HG03095 (cell line): ENCODE results near the gene RNF38.
A peak's percentile ranks its signal among the peaks of the same experiment; 100 is the strongest.
"Not testable (repeated sequence)": the region's sequence is repeated elsewhere in the genome, so short reads cannot be mapped to it uniquely, and the experiment has no call there.

ENCODE experiments used
- ATAC-seq: cut with Tn5 transposase; IDR thresholded peaks from one replicate; pipeline ENCODE4 v1.9.1; 2021; ENCODE audit warnings: moderate library complexity; ENCODE audit not compliant: unreplicated experiment

RNF38 gene

DNA sequence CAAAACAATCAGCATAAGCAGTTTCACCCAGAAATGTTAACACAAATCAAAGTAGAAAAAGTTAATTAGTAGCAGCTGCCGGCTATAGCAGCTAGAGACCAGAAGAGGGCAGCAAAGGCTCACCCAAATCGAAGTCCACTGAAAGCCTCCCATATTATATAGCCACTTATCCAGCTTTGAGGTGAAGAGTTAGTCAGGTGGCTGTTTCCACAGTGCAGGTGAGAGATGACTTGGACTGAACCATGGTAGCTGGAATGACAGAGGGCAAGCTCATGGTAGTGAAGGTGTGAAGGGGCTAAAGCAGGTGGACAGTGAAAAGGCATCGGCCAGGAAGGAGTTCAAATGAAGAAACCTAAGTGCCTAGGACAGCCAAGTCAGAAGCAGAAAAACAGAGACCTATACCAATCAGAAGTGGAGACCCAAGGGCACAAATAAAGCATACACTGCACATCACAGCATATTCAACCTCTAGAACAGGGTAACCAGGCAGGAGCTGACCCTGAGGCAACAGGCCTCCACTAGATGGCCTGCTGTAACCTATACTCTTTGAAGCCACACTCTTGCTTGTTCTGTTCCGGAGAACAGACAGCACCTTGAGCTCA is 7.2 kb upstream of the RNF38 start:
- ATAC-seq: no peak

DNA sequence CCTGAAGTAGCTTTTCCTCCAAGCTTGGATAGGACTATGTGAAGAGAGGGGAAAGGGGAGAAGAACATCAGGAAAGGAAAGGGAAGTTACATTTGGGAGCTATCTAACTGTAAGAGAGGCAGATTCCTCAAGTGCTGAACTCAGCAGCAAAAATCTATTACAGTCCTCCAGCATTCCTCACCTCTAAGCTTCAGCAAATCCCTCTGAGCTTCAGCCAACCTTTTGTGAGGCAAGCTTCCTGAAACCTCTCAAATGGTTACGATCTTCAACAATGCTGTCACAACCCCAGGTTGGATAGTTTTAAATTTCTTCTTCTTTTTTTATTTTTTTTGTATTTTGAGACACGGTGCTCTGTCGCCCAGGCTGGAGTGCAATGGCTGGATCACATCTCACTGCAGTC is 2.5 kb upstream of the RNF38 start:
- no peak for ATAC-seq

DNA sequence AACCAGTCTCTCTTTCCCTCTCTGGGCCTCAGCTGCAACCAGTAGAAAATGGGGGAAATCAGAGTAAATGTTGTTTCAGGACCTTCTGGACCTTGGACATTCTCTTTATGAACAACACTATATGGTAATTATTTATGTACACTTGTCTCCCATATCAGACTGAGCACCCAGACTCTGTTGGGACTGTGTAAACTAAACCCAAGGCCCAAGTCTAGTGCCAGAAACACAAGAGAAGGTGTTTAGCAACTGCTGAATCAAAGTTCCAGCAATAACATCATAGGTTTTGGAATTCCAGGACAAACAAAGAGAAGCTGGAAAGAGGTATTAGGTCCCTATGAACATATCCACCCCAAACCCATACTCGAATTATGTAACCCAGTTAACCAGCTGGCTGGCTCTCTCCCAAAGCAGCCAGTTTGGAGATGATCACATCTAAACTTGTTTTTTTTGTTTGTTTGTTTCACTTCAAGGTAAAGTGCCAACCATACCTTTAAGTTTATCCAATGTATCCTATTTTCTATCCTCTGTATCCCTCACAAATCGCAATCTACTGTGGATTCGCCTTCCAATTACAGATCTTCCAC is 1.9 kb upstream of the RNF38 start:
- ATAC-seq: no peak

DNA sequence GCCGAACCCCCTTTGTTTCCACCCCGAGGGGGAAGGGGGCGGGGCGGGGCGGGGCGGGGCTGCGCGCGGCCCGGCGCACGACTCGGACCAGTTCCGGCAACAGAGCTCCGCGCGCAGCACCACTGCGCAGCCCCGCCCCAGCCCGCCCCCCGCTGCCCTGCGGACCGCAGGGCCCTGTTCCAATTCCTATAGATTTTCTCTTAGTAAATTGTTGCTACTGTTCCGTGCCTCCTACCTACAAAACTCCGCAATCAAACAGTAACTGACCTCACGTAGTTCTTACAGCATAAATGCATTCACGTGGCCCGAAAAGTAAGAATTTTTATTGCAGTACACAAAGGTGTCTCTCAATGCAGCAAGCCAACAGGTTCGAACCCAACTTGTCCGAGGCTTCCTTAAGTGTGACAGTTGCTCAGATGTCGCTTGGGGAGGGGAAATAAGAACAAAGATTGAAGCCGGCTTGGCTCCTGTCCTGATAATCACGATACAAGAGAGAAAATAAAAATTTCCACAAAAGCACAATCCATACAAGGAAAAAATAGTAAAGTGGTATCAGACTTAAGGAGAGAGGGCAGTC is 1.2 kb upstream of the RNF38 start:
- ATAC-seq: peak; percentile 49

DNA sequence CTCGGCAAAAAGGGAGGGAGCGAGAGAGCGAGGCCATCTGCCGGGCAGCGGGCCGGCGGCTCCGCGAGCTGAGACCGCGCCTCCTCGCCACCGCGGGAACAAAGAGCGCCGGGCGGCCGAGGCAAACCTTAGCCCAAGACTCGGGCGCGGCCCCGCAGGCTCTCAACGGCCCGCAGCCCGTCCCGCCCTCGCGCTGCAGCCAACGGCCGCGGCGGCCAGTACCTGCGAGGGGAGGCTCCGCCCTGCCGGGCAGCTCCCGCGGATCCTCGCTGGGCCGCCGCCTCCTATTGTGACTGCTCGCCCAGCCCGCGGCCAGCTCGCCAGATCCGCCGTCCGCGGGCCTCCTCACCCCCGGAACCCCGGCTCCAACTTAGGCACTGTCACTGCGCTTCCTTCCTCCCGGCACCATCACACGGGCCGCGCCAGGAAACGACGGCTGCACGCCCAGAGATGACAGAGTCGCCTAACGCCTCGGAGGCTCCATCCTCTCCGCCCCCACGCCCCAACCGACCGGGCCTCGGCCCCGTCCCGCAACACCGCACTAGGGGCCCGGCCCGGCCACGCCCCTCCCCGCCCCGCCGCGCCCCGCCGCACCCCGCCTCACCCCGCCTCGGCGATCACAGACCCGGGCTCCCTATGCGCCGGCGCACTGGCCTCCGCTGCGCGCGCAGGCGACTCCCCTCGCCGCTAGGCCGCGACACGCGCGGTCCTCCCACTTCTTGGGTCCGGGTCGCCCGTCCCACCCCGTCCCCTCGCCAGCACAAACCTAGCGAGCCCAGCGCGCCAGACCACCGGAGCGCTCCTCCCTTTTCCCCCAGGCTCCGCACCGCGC is 479 bp upstream of the RNF38 start:
- ATAC-seq: peak; percentile 54

DNA sequence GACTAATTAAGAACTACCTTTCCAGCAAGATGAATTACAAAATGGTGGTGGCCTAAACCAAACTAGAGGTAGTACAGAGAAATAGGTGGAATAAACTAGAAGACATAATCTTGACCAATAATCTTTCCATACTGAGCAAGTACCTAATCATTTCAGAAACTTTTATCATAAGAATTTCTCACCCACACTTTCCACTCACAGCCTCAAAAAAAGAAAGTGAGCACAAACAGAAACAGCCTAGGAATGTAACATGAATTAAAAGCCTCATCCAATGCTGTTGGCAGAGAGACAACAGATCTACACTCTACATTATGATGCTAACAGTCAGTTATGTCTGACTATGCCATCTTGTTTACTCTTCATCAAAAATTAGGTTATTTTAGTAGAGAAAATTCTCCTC is 1.3 kb downstream of the RNF38 start:
- ATAC-seq: no peak

DNA sequence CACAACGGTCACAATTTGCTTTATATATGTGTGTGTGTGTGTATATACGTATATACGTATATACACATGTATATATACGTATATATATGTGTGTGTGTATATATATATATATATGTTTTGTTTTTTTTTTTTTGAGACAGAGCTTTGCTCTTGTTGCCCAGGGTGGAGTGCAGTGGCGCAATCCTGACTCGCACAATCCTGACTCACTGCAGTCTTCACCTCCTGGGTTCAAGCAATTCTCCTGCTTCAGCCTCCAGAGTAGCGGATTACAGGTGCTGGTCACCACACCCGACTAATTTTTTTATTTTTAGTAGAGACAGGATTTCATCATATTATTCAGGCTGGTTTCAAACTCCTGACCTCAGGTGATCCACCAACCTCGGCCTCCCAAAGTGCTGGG is 3.1 kb downstream of the RNF38 start:
- no peak for ATAC-seq

DNA sequence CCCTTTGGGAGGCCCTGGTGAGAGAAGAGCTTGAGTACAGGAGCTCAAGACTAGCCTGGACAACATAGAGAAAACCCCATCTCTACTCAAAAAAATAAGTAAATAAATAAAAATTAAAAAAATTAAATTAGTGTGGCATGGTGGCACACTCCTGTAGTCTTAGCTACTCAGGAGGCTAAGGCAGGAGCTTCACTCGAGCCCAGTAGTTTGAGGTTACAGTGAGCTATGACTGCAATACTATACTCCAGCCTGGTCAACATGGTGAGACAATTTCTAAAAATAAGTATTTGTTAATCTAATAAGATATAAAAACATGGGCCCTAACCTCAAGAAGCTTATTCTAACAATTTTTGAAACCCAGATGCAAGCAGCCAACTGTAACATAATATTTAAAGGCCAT is 7.6 kb downstream of the RNF38 start:
- ATAC-seq: no peak

DNA sequence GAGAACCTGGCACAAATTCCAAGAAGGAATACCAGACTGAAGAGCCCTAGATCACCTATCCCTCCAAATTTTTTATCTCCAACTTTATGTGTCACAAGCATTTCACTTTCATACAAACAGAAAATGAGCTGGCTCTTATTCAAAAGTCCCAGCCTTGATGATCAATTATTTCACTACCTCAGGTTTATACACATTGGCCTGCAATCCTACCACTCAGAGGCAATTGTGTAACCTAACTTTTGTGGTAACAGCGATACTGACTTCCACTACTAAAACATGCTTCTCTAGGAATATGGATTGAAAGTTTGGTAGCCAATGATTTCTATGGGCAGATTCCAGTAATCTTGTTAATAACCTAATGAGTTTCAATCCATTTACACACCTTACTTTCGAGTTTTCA is 10.5 kb downstream of the RNF38 start:
- ATAC-seq: no peak

DNA sequence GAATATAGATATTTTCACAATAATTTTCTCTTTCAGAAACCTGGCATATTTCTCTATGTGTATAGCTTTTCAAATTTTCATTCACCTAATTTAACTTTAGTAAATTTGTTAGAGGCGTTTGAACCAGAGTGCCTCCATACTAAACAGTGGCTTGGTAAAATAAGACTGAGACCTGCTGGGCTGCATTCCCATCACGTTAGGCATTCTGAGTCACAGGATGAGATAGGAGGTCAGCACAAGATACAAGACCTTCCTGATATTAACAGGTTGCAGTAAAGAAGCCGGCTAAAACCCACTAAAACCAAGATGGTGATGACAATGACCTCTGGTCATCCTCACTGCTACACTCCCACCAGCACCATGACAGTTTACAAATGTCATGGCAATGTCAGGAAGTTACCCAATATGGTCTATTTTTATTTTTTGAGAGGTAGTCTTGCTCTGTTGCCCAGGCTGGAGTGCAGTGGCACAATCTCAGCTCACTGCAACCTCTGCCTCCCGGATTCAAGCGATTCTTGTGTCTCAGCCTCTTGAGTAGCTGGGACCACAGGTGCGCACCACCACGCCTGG is 13.6 kb downstream of the RNF38 start:
- ATAC-seq: not testable (repeated sequence)

DNA sequence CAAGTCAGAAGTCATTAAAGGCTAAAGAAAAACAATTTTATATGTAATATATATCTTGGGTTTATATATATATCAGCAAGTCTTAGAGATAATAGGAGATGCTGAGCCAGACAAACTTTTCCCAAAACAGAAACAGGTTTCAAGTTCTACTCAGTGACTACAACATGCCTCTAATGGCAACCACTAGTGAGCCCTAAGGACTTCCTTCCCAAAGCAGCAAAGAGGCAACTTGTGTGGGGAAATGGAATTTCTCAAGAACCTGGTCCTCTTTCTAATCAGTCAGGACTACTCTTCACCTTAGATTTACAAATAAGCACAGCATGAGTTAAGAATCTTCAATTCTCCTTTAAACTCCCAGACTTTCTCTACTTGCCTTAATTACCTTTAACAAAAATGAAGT is 17.6 kb downstream of the RNF38 start:
- ATAC-seq: no peak

DNA sequence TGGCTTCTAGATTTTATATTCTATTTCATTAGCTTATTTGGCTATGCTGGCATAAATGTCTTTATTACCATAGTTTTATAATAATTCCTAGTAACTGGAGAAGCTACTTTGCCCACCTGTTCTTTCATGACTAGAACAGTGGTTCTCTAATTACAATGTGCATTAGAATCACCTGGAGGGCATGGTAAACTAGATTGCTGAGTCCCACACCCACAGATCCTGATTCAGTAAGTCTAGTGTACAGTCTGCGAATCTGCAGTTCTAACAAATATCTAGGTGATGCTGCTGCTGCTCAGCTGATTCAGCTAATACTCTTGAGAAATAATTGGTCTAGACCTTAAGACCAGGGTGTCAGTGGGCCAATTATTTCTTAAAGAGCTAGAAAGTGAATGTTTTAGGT is 35.5 kb downstream of the RNF38 start:
- no peak for ATAC-seq

DNA sequence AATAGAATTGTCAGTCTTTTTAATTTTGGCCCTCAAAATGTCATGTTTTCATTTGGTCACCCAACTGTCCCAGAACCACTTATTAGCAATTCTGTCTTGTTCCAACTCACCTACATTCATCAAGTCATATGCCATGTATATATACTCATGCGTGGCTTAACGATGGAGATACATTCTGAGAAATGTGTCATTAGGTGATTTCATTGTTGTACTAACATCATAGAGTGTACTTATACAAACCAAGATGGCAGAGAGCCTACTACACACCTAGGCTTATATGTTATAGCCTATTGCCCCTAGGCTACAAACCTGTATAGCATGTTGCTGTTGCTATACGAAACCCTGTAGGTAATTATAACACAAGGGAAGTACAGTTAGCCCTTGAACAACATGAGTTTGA is 36.6 kb downstream of the RNF38 start:
- ATAC-seq: no peak

DNA sequence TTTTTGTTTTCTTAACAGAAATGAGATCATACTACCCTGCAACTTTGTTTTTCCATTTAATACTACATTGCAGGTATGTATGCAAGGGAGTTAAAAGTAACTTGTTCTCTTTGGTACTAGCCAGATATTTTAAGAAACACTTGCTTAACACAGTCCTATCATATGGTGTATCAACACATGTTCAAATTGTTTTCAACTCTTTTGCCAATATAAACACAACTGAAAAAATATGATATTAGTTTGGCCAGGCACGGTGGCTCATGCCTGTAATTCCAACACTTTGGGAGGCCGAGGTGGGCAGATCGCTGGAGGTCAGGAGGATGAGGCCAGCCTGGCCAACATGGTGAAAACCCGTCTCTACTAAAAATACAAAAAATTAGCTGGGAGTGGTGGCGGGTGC is 41.6 kb downstream of the RNF38 start:
- no peak for ATAC-seq

DNA sequence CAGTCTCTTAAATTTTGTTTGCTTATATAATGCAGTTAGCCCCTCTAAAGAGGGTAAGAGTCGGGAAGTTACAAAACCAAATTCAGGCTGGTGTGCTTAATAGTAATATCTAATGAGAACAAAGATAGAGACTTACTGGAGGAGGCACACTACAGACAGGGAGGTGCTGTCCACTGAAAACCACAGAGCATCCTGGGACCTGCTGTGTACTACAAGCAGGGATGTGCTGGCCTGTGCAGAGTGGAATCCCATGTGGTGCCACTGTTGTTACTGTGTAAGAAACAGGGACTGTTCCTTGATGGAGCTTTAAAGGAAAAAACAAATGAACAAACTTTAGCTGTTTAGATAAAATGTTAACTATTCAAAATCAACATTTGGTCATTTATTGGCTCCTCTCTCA is 42.4 kb downstream of the RNF38 start:
- ATAC-seq: no peak

DNA sequence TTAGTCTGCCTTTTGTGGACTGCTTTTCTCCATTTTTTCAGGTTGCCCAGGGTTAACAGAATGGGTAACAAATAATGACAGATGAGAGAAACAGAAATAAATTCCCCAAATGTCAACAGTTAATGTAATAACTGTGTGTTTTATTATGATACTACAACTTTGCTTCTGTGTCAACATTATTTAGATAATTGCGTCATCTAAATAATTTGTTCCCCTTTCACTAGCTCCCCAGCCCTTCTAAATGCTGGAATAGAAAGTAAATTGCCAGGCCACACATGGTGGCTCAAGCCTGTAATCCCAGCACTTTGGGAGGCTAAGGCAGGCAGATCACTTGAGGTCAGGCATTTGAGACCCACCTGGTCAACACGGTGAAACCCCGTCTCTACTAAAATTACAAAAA is 53.5 kb downstream of the RNF38 start:
- ATAC-seq: no peak

DNA sequence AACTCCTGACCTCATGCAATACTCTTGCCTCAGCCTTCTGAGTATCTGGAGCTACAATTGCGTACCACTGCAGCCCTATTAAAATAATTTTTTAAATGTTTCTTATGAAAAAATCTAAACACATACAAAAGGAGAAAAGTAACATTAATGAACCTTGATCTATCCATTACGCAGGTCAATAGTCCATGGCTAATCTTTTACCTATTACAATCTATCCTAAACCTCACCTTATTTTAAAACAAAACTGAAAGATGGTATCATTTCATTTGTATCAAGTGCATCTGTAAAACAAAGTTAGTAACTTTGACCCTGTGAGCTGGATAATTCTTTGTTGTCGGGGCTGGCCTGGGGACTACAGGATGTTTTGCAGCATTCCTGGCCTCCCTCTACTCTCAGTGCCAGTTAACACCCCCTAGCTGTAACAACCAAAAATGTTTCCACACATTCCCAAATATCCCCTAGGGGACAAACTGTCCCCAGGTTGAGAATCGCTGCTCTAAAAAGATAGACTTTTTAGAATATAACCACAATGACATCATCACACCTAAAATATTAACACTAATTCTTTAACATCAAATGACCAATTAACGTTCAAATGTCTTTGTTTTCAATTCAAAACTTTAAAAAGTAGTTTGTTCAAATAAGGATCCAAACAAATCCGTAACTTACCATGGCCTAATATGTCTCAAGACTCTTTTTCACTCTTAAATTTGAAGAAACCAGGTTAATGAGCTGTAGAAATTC is 54.8 kb downstream of the RNF38 start:
- ATAC-seq: no peak

DNA sequence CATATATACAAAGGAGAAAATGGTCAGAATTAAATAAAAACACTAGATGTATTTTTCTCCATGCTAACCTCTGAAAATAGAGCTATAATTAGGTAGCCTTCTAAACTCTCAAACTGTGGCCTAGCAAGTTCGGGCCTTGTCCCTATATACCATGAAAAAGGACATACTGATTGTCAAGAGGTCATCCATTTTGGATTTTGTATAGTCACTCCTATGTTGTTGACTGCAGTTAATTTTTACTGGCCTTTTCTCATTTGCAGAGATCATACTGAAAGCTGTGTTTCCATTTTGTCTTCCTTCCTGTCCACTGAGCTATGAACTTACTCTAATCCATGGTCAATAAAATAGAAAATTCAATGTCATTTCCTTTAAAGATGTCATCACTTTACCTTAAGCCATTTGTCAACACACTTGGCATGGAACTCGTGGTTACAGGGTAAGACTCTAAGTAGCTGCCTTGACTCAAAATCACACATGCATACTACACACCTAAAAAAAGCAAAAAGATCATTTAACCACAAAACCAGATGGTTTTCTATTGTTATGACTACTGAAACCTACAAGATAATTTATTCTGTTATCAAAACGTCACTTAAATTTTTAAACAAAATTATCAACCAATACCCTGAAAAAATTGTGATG is 58.0 kb downstream of the RNF38 start:
- ATAC-seq: no peak

DNA sequence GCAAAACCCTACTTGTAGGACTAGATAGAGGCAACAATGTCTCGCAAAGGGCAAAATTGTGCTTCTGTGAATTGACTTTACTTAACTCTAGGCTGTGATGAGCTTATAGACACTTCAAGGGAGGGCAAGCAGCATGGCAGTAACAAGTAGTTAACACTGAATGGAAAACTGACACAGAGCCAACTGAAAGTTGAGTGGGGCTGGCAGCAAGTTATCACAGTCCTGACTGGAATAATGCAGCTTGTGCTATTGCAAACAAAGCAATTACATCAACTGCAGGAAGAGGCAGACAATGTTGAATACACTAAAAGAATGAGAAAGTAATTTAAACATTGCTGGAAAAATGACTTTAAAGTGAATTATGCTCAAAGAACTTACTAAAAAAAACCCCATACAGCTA is 62.2 kb downstream of the RNF38 start:
- ATAC-seq: no peak

DNA sequence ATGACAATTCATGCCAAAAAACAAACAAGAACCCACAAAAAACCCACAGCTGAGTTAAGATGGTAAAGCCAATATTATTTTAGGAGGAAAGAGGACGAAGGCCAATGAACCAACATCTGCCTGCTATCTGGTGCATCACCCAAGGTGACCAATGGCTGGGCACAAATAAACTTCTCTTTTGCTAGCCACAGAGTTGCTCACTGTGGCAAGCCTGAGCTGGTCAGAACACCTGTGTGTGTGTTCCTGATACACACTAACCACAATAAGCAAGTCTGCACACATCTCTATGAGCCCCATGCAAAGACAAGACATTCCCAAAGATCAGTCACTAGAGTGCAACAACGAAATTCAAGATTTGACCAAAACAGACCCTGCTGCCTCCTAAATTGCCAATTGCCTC is 63.1 kb downstream of the RNF38 start:
- no peak for ATAC-seq
